Adrenal gland (tissue), 12 donors: ENCODE results near the gene NUBP1. TPM values are rescaled to one million over a fixed set of nuclear protein-coding genes. Genes with fewer than 3 reads are reported as not detected.

Source experiments
- DNase-seq, 7 donors: peaks; one replicate each; pipeline ENCODE4 v3.0.0-alpha.2; 2019 to 2020
- H3K27ac ChIP-seq, 5 donors: fragments of 200-600 bp; sonication (generic) in 4 of 5; 1 replicate in 3 of 5; 2 replicates in 2 of 5; pipeline versions ENCODE4 v1.5.1 to v1.8.0; 2016 to 2020; ENCODE audit warnings: mild to moderate bottlenecking in 1 of 5
- H3K27me3 ChIP-seq: fragments of 200-600 bp; 2 replicates; pipeline ENCODE4 v1.8.0; 2021
- H3K36me3 ChIP-seq, 2 donors: fragments of 200-600 bp; replicated peaks in 1 of 2; 1 replicate in 1 of 2; 2 replicates in 1 of 2; pipeline versions ENCODE4 v1.5.1 to v1.8.0; 2018 to 2022
- H3K4me1 ChIP-seq, 2 donors: fragments of 200-600 bp; replicated peaks in 1 of 2; 1 replicate in 1 of 2; 2 replicates in 1 of 2; pipeline versions ENCODE4 v1.5.1 to v1.8.0; 2018 to 2021
- H3K4me3 ChIP-seq, 4 donors: fragments of 200-600 bp; sonication (generic) in 3 of 4; one replicate each; pipeline ENCODE4 v1.5.1; 2016 to 2018
- H3K9me3 ChIP-seq, 3 donors: fragments of 200-600 bp; sonication (generic) in 1 of 3; replicated peaks in 1 of 3; 1 replicate in 2 of 3; 2 replicates in 1 of 3; pipeline versions ENCODE4 v1.5.1 to v1.8.0; 2016 to 2021
- CTCF ChIP-seq, 6 experiments: fragments of 450-650 bp in 4 of 6; fragments of 200-600 bp in 2 of 6; sonication (generic) in 1 of 6; IDR thresholded peaks; 1 replicate in 5 of 6; 2 replicates in 1 of 6; pipeline versions ENCODE4 v1.5.1 to v1.8.0; 2016 to 2021; ENCODE audit warnings: antibody characterized with exemption in 6 of 6, mild to moderate bottlenecking in 2 of 6, moderate library complexity in 1 of 6
- POLR2A ChIP-seq, 2 donors: fragments of 450-650 bp; IDR thresholded peaks; one replicate each; pipeline ENCODE4 v1.6.1; 2017; ENCODE audit warnings: antibody characterized with exemption in 2 of 2, mild to moderate bottlenecking in 2 of 2, moderate library complexity in 1 of 2
- WGBS, 4 donors: extraction: QIAGEN DNeasy Blood & Tissue Kit in 2 of 4; methylation state at CpG; one replicate each; pipeline versions ENCODE4 v1.1.5 to v1.1.7; 2013 to 2017; 5-methylcytosine and 5-hydroxymethylcytosine counted together
- intact Hi-C, 2 donors: fragments of 100-400 bp; cut with DNase I; formaldehyde crosslinking; loops; one replicate each; pipeline versions ENCODE4 v1.14.1 to v1.15.0; 2022 to 2023
- polyA plus RNA-seq, 3 donors: library from polyadenylated mRNA; stranded (reverse); fragments of 200-250 nt in 2 of 3; fragments of 350-450 nt in 1 of 3; fragmentation: Illumina TruSeq in 1 of 3; extraction: RNeasy Lipid Tissue Mini Kit (QIAGEN cat#74804) in 1 of 3; gene quantifications; one replicate each; pipeline ENCODE4 v1.2.3, GENCODE V29; 2013 to 2014
- total RNA-seq, 9 donors: library from RNA; depleted of rRNA in 4 of 9; stranded (reverse); fragments of >200 nt in 4 of 9; fragments of 120-200 nt in 1 of 9; fragmentation: NEBNext Ultra II Directional in 1 of 9; extraction: Animal tissue kit (Norgen Biotek cat#: 25700) in 1 of 9; gene quantifications; one replicate each; pipeline versions ENCODE4 v1.1.0 to v1.2.4, GENCODE V29; 2013 to 2023
- donor health status: healthy with polysubstance abuse.
- donor health status: Bipolar disorder and iron deficiency.
- donor health status: DM: yes; HTN: yes; CAD: no.
- donor health status: DM: no; HTN: no; CAD: no.
- donor health status: DM: no; HTN: no; CAD: no.
- donor health status: DM: yes; HTN: yes; CAD: no.

Gene NUBP1
- total and polyA plus RNA-seq, 12 donors, result 22.5 to 91.8 (median 57.4) TPM

GRCh38 chr16:10805334-10805733 is 61.7 kb downstream of the NUBP1 start:
- intact Hi-C loops, result no loop called here
- Histone ChIP-seq H3K9me3 (no peaks in the 10 kb centered on the region), H3K27ac (no peak overlapping the region), H3K4me1 (no peaks in the 10 kb centered on the region), H3K4me3 (no peak overlapping the region), H3K36me3 (no peaks in the 10 kb centered on the region), H3K27me3 (no peaks in the 10 kb centered on the region)
- no peak for DNase-seq
- 50 to 60% (median 58%) methylated on average over 8 to 9 of the region's 9 CpGs for WGBS, 4 donors
- no peak for TF ChIP-seq POLR2A (IDR thresholded peaks at IDR 0.05)
- TF ChIP-seq CTCF (IDR thresholded peaks at IDR 0.05), result no peak

DNA sequence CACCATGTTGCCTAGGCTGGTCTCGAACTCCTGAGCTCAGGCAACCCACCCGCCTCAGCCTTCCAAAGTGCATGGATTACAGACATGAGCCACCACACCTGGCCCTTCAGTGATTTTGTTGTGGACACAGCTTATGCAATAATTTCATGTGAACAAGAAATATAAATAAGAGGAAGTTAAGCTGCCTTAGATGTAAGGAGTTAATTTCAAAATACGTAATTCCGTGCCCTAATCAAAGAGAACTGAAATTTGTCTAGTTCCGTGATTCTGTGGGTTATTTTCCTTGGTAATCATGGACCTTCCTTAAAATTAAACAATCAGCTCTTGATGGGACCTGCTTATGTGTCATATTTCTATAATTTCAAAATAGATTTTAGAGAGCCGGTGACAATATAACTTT is 63.1 kb downstream of the NUBP1 start:
- H3K4me3 ChIP-seq, result no peak overlapping the region
- DNase-seq, result no peak
- no peaks in the 10 kb centered on the region for H3K9me3 ChIP-seq
- H3K4me1 ChIP-seq, result no peaks in the 10 kb centered on the region
- H3K27me3 ChIP-seq, result no peaks in the 10 kb centered on the region
- intact Hi-C loops, result no loop called here
- WGBS, 4 donors, result 76 to 82% (median 77%) methylated on average over 6 of the region's 6 CpGs
- H3K27ac ChIP-seq, result no peak overlapping the region
- TF ChIP-seq POLR2A (IDR thresholded peaks at IDR 0.05) (no peak), CTCF (IDR thresholded peaks at IDR 0.05) (no peak)
- no peaks in the 10 kb centered on the region for H3K36me3 ChIP-seq

GRCh38 chr16:10808218-10808617 is 64.6 kb downstream of the NUBP1 start:
- WGBS, 4 donors, result 76 to 91% (median 87%) methylated on average over 3 of the region's 3 CpGs
- Histone ChIP-seq H3K27ac (no peak overlapping the region), H3K4me1 (no peaks in the 10 kb centered on the region), H3K36me3 (no peaks in the 10 kb centered on the region), H3K27me3 (no peaks in the 10 kb centered on the region), H3K9me3 (no peaks in the 10 kb centered on the region), H3K4me3 (no peak overlapping the region)
- intact Hi-C loops, result no loop called here
- DNase-seq, result no peak
- TF ChIP-seq CTCF (IDR thresholded peaks at IDR 0.05), result no peak
- no peak for TF ChIP-seq POLR2A (IDR thresholded peaks at IDR 0.05)

GRCh38 chr16:10808850-10809249 is 65.2 kb downstream of the NUBP1 start:
- TF ChIP-seq CTCF (IDR thresholded peaks at IDR 0.05), result no peak
- no peak for TF ChIP-seq POLR2A (IDR thresholded peaks at IDR 0.05)
- Histone ChIP-seq H3K9me3 (no peaks in the 10 kb centered on the region), H3K4me1 (no peaks in the 10 kb centered on the region), H3K27ac (no peak overlapping the region), H3K36me3 (no peaks in the 10 kb centered on the region), H3K27me3 (no peaks in the 10 kb centered on the region), H3K4me3 (no peak overlapping the region)
- DNase-seq, result no peak
- 58 to 66% (median 59%) methylated on average over 3 of the region's 3 CpGs for WGBS, 4 donors
- intact Hi-C loops, result no loop called here
